Adrenal gland (tissue), 5 donors: Measurements from ENCODE around the gene PKP2.

Experiments
- POLR2A ChIP-seq, 2 donors: fragments of 450-650 bp; IDR thresholded peaks; one replicate each; pipeline ENCODE4 v1.6.1; 2017; ENCODE audit warnings: antibody characterized with exemption in 2 of 2, mild to moderate bottlenecking in 2 of 2, moderate library complexity in 1 of 2
- TF ChIP-seq, protein P1 (sequence below), 6 experiments: fragments of 450-650 bp in 4 of 6; fragments of 200-600 bp in 2 of 6; sonication (generic) in 1 of 6; IDR thresholded peaks; 1 replicate in 5 of 6; 2 replicates in 1 of 6; pipeline versions ENCODE4 v1.5.1 to v1.8.0; 2016 to 2021; ENCODE audit warnings: antibody characterized with exemption in 6 of 6, mild to moderate bottlenecking in 2 of 6, moderate library complexity in 1 of 6
- donor health status: DM: no; HTN: no; CAD: no.

GRCh38 chr12:32887058-32887457, 9.5 kb downstream of the PKP2 start:
- TF ChIP-seq, protein P1, sequence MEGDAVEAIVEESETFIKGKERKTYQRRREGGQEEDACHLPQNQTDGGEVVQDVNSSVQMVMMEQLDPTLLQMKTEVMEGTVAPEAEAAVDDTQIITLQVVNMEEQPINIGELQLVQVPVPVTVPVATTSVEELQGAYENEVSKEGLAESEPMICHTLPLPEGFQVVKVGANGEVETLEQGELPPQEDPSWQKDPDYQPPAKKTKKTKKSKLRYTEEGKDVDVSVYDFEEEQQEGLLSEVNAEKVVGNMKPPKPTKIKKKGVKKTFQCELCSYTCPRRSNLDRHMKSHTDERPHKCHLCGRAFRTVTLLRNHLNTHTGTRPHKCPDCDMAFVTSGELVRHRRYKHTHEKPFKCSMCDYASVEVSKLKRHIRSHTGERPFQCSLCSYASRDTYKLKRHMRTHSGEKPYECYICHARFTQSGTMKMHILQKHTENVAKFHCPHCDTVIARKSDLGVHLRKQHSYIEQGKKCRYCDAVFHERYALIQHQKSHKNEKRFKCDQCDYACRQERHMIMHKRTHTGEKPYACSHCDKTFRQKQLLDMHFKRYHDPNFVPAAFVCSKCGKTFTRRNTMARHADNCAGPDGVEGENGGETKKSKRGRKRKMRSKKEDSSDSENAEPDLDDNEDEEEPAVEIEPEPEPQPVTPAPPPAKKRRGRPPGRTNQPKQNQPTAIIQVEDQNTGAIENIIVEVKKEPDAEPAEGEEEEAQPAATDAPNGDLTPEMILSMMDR (IDR thresholded peaks at IDR 0.05): no peak
- TF ChIP-seq POLR2A (IDR thresholded peaks at IDR 0.05): no peak
